ENCODE measurements around the gene ABAT. TPM values are rescaled to one million over a fixed set of nuclear protein-coding genes. Genes with fewer than 3 reads are reported as not detected.

Gene ABAT
- total RNA-seq, 1 donor from 2014 or later, result 23.3 TPM

DNA sequence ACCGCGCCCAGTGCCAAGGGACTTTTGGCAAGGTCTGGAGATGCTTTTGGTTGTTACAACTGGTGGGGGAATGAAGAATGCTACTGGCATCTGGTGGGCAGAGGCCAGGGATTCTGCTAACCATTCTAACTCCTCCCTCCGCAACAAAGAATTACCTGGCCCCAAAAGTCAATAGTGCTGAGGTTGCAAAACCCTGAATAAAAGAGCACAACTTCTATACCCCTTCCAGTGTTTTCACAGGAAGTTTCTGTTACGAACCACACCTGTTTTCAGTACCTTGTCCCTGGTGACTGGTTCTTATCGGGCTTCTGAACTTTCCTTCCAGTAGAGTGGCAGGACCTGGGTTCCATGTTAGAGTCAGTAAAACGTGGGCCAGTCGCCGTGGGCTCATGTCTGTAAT lies 17.3 kb downstream of the ABAT start:
- Histone ChIP-seq H2AFZ (ENCODE audit: low read depth, low read length) (no peak overlapping the region), H3K9me3 (ENCODE audit: insufficient read depth, low read depth, low read length) (peaks cover 10% of the 10 kb centered on the region), H3K4me3 (ENCODE audit: insufficient read depth, low read depth, low read length) (no peak overlapping the region), H3K27me3 (ENCODE audit: insufficient read depth, low read length) (no peaks in the 10 kb centered on the region), H3K4me1 (ENCODE audit: insufficient read depth, low read length) (no peaks in the 10 kb centered on the region), H3K36me3 (ENCODE audit: insufficient read depth, low read length) (no peaks in the 10 kb centered on the region), H3K9ac (ENCODE audit: low read length) (no peak overlapping the region), H3K4me2 (ENCODE audit: low read length) (no peak overlapping the region), H3K79me2 (ENCODE audit: insufficient read depth, low read length) (no peaks in the 10 kb centered on the region), H4K20me1 (ENCODE audit: insufficient read depth, low read length) (peaks cover 2% of the 10 kb centered on the region), H3K27ac (ENCODE audit: low read depth, low read length) (no peak overlapping the region)
- H3K9me3 Mint-ChIP-seq (ENCODE audit: unreplicated experiment), result peaks cover 9% of the 10 kb centered on the region
- DNase-seq (ENCODE audit: low read depth) (no peak), FAIRE-seq (no peak)
- H3K27ac Mint-ChIP-seq (ENCODE audit: unreplicated experiment), result no peak overlapping the region
- no peak overlapping the region for H3K4me3 Mint-ChIP-seq (ENCODE audit: unreplicated experiment)
- no peak for TF ChIP-seq EZH2 (IDR thresholded peaks at IDR 0.05; ENCODE audit: insufficient read depth, low read length)
- TF ChIP-seq CTCF (IDR thresholded peaks at IDR 0.05; ENCODE audit: insufficient read depth, low read depth, low read length), result no peak
- peaks cover 1% of the 10 kb centered on the region for H3K4me1 Mint-ChIP-seq (ENCODE audit: low read depth, unreplicated experiment)
- peaks cover 18% of the 10 kb centered on the region for H3K36me3 Mint-ChIP-seq (ENCODE audit: low read depth, unreplicated experiment)
- H3K27me3 Mint-ChIP-seq (ENCODE audit: low read depth, unreplicated experiment), result no peaks in the 10 kb centered on the region

DNA sequence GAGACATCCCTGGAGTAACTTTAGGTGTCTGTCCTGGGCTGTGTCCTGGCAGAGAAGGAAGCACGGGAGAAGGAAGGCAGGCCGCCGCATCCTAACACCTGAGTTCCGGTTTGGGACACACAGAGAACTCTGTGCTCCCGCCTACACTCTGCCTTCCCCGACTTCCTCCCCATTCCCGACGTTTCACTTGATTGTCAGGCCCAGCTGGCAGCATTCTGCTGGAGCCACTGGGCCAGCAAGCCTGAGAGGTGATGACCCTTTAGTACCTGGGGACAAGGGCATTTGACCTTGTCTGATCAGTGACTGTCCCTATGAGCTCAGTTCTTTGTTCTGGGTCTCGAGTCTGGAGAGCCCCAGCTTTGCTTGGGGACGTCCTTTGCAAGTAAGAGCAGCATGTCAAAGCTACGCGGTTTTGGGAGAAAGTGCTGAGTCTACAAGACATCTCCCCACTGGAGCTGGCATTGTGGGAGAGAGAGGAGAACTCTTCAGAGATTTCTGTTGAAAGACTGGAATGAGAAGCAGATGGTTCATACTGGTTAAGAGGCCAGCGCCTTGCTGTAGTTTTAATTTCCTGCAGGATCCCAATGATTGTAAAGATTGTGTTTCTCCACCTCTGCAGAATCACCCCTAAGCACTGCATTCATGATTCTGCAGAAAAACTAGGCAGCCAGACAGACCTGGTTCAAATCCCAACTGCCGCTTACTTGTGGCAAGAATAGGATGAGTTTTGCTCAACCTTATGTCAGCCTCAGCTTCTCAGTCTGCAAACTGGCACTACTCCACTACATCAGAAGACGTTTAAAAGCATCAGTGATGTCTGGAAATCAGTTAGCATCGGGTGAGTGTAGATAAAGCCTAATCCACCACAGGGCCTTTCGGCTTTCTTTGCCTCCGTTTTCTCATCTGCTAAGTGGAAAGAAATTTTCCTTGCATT lies 20.6 kb downstream of the ABAT start:
- no peak overlapping the region for H2AFZ ChIP-seq (ENCODE audit: low read depth, low read length)
- H3K36me3 ChIP-seq (ENCODE audit: insufficient read depth, low read length), result no peaks in the 10 kb centered on the region
- H3K4me1 ChIP-seq (ENCODE audit: insufficient read depth, low read length), result no peaks in the 10 kb centered on the region
- H3K27me3 Mint-ChIP-seq (ENCODE audit: low read depth, unreplicated experiment), result no peaks in the 10 kb centered on the region
- H3K9me3 ChIP-seq (ENCODE audit: insufficient read depth, low read depth, low read length), result peaks cover under 1% of the 10 kb centered on the region
- no peak for FAIRE-seq
- H3K9me3 Mint-ChIP-seq (ENCODE audit: unreplicated experiment), result no peaks in the 10 kb centered on the region
- no peak overlapping the region for H3K27ac ChIP-seq (ENCODE audit: low read depth, low read length)
- H3K4me2 ChIP-seq (ENCODE audit: low read length), result no peak overlapping the region
- H3K27me3 ChIP-seq (ENCODE audit: insufficient read depth, low read length), result no peaks in the 10 kb centered on the region
- H3K4me3 ChIP-seq (ENCODE audit: insufficient read depth, low read depth, low read length), result no peak overlapping the region
- H4K20me1 ChIP-seq (ENCODE audit: insufficient read depth, low read length), result no peaks in the 10 kb centered on the region
- TF ChIP-seq EZH2 (IDR thresholded peaks at IDR 0.05; ENCODE audit: insufficient read depth, low read length), result no peak
- TF ChIP-seq CTCF (IDR thresholded peaks at IDR 0.05; ENCODE audit: insufficient read depth, low read depth, low read length), result no peak
- H3K79me2 ChIP-seq (ENCODE audit: insufficient read depth, low read length), result no peaks in the 10 kb centered on the region
- DNase-seq (ENCODE audit: low read depth), result no peak
- no peak overlapping the region for H3K9ac ChIP-seq (ENCODE audit: low read length)
- H3K4me3 Mint-ChIP-seq (ENCODE audit: unreplicated experiment), result no peak overlapping the region
- no peaks in the 10 kb centered on the region for H3K4me1 Mint-ChIP-seq (ENCODE audit: low read depth, unreplicated experiment)
- H3K27ac Mint-ChIP-seq (ENCODE audit: unreplicated experiment), result no peak overlapping the region
- H3K36me3 Mint-ChIP-seq (ENCODE audit: low read depth, unreplicated experiment), result peaks cover 10% of the 10 kb centered on the region

GRCh38 chr16:8696880-8697279 lies 22.5 kb downstream of the ABAT start:
- H3K27ac ChIP-seq (ENCODE audit: low read depth, low read length), result no peak overlapping the region
- H3K4me2 ChIP-seq (ENCODE audit: low read length), result no peak overlapping the region
- Mint-ChIP-seq H3K9me3 (ENCODE audit: unreplicated experiment) (no peaks in the 10 kb centered on the region), H3K4me1 (ENCODE audit: low read depth, unreplicated experiment) (no peaks in the 10 kb centered on the region), H3K36me3 (ENCODE audit: low read depth, unreplicated experiment) (peaks cover 3% of the 10 kb centered on the region), H3K27ac (ENCODE audit: unreplicated experiment) (no peak overlapping the region), H3K4me3 (ENCODE audit: unreplicated experiment) (no peak overlapping the region), H3K27me3 (ENCODE audit: low read depth, unreplicated experiment) (no peaks in the 10 kb centered on the region)
- H3K4me1 ChIP-seq (ENCODE audit: insufficient read depth, low read length), result no peaks in the 10 kb centered on the region
- no peaks in the 10 kb centered on the region for H4K20me1 ChIP-seq (ENCODE audit: insufficient read depth, low read length)
- no peaks in the 10 kb centered on the region for H3K27me3 ChIP-seq (ENCODE audit: insufficient read depth, low read length)
- H3K4me3 ChIP-seq (ENCODE audit: insufficient read depth, low read depth, low read length), result no peak overlapping the region
- no peaks in the 10 kb centered on the region for H3K36me3 ChIP-seq (ENCODE audit: insufficient read depth, low read length)
- no peaks in the 10 kb centered on the region for H3K9me3 ChIP-seq (ENCODE audit: insufficient read depth, low read depth, low read length)
- FAIRE-seq, result no peak
- no peaks in the 10 kb centered on the region for H3K79me2 ChIP-seq (ENCODE audit: insufficient read depth, low read length)
- H3K9ac ChIP-seq (ENCODE audit: low read length), result no peak overlapping the region
- DNase-seq (ENCODE audit: low read depth), result no peak
- TF ChIP-seq CTCF (IDR thresholded peaks at IDR 0.05; ENCODE audit: insufficient read depth, low read depth, low read length) (no peak), EZH2 (IDR thresholded peaks at IDR 0.05; ENCODE audit: insufficient read depth, low read length) (no peak)
- no peak overlapping the region for H2AFZ ChIP-seq (ENCODE audit: low read depth, low read length)
